ENCODE measurements around the gene TM4SF20.

- TF ChIP-seq TAF1 (IDR thresholded peaks at IDR 0.05; ENCODE audit: low read depth, low read length) (no peak), POLR2AphosphoS5 (IDR thresholded peaks at IDR 0.05; ENCODE audit: low read depth, low read length) (no peak), POLR2A (IDR thresholded peaks at IDR 0.05; ENCODE audit: low read depth, low read length) (no peak), POU2F2 (IDR thresholded peaks at IDR 0.05; ENCODE audit: low read depth, low read length) (no peak), SPI1 (IDR thresholded peaks at IDR 0.05; ENCODE audit: low read depth, low read length) (no peak)
Observed at GRCh38 chr2:227325839-227326195, 53.3 kb downstream of the TM4SF20 start.
